Gastroesophageal sphincter (tissue), 3 donors: ENCODE measurements around the gene COX7A2.

Experiments used
- CTCF ChIP-seq, 4 experiments: fragments of 200-600 bp in 2 of 4; fragments of 450-650 bp in 2 of 4; sonication (generic) in 1 of 4; IDR thresholded peaks; one replicate each; pipeline ENCODE4 v1.5.1; 2017 to 2019; ENCODE audit warnings: antibody characterized with exemption in 4 of 4, mild to moderate bottlenecking in 2 of 4, moderate library complexity in 2 of 4
- POLR2A ChIP-seq, 2 donors: fragments of 450-650 bp; IDR thresholded peaks; one replicate each; pipeline ENCODE4 v1.6.1; 2017; ENCODE audit warnings: antibody characterized with exemption in 2 of 2, mild to moderate bottlenecking in 2 of 2, moderate library complexity in 1 of 2

DNA sequence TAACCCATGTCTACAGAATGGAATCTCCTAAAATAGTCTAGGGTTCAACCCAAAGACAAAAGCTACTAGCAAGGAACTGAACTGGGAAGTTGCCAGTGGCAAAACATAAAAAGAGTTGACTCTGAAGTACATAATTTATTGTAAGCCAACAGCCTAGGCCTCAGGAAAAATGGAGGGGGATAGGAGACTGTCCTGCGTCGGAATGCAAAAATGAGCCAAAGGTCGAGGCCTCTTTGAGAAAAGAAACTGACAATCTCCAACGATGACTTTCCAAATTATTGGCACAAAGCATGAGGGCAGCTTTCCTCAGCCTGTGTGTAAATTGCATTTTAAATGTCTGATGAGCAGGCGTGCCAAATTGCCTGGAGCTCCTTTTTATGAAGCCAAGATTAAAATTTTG, 39.9 kb downstream of the COX7A2 start:
- TF ChIP-seq POLR2A (IDR thresholded peaks at IDR 0.05) (no peak), CTCF (IDR thresholded peaks at IDR 0.05) (no peak)
